Adipose tissue (tissue), 3 donors: ENCODE measurements around the gene NAP1L1. TPM values are rescaled to one million over a fixed set of nuclear protein-coding genes. Genes with fewer than 3 reads are reported as not detected.

Experiments used
- H3K27ac ChIP-seq: one replicate; pipeline ENCODE4 v1.5.1; 2013; ENCODE audit warnings: low read depth, low read length
- WGBS, 3 donors: extraction: QIAGEN DNeasy Blood & Tissue Kit; methylation state at CpG; one replicate each; pipeline ENCODE4 v1.1.7; 2013; 5-methylcytosine and 5-hydroxymethylcytosine counted together
- polyA plus RNA-seq, 3 donors: library from polyadenylated mRNA; stranded (reverse); fragments of 200-250 nt; gene quantifications; one replicate each; pipeline ENCODE4 v1.2.3, GENCODE V29; 2013
- donor health status: healthy with polysubstance abuse.
- donor health status: Bipolar disorder and iron deficiency.
- donor health status: healthy.

NAP1L1 gene
- polyA plus RNA-seq, result 100 to 1,000 TPM in 2 of 3 donors, 10 to 100 TPM in 1; 77.4 to 634 (median 336) TPM

DNA sequence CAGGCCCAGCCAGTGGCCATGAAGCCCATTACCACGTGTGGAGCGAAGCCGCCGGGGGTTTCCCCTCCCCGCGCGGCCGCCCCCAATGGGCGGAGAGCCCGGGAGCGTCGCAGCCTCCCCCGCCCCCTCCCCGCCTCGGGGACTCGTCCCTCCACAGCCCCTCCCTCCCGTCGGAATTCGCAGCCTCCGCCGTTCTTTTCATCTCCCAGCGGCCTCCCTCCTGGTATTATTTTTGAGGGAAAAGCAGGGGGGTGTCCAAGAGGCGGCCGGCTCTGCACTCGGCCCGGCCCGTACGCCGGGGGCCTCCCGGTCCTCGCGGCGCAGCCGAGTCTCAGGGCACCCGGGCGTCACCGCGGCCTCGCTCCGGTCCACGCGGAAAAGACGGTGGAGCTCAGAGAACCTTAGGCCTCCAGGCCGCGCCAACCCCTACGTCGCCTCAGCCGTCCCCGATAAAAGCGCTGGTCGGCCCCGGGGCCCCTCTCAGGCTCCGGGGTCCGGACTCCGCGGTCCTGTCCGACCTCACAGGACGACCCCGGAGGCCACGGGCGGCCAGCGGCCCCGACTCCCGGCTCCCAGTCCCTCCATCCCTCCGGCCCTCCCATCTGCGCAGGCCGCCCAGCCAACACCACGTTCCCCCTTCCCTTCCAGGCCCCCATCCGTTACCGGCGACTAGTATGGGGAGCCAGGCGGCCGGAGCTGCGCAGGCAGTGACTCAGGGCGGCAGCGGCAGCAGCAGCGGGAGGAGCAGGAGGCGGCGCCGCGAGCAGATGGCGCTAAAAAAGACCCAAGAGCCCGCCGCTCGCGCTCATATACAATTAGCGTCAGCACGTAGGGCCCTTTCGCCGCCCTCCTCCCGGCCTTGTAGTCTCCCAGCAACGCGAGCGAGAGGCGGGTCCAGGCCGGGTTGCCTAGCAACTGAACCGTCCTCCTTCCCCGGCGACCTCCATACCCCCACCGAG, at the start of gene NAP1L1:
Gene NAP1L1 (minus strand): TSS at position 782 of the 959 bp plus-strand sequence. CDS start 10,466 bp downstream, outside the sequence.
- 0 to 1% (median 0%) methylated on average over 88 to 100 of the region's 100 CpGs for WGBS, 3 donors
- peak within 1 kb of the TSS; percentile 76 for H3K27ac ChIP-seq

- 94 to 96% (median 95%) methylated on average over 5 of the region's 5 CpGs for WGBS, 3 donors
- H3K27ac ChIP-seq, result no peak overlapping the region
Observed at GRCh38 chr12:76127588-76127987, 43.1 kb upstream of the NAP1L1 start.

GRCh38 chr12:76124456-76124855, 40.0 kb upstream of the NAP1L1 start:
- 73 to 76% (median 75%) methylated on average over 5 of the region's 5 CpGs for WGBS, 3 donors

DNA sequence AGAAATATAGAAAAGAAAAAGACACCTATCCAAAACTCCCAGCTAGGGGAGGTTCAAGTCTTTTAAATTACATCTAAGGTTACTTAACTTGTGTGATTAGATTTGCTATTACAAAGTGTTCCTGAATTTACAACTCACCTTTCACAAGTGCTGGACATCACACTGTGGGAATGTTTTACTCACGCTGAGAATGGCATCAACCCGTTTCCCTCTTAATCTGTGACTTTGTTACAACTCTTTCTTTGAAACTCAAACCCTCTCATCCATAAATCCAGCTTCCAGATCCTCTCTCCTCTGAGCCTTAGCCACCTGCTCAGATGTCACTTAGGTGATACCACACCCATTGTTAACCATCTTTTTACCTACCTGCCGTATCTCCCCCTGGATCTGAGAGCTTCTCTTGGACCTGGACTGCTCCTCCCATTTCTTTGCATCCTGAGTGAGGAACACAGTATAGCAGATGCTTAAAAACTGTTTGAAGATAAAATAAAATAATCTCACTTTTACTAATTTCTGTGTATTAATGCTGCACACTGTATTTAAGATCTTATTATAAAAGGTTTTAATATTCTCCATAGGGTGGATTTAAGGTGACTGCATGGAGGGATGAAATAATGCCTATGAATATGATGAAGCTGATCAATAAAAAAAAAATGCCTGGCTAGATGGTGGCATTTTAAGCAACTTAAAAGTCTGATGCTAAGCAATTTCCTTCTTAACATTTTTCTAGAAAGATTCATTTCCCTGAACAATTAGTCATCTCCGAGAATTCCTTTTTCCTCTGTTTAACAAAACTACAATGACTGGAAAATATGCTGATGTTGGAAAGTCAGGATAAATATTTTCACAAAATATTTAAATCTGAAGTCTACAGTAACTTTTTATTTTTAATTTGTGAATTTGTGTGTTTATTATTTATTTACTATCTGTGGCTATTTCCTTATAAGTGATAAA, 39.1 kb upstream of the NAP1L1 start:
- 37 to 70% (median 49%) methylated on average over 4 of the region's 4 CpGs for WGBS, 3 donors
- H3K27ac ChIP-seq, result no peak overlapping the region

More at GRCh38 chr12:76124456-76124855, 40.0 kb upstream of the NAP1L1 start:
- no peak overlapping the region for H3K27ac ChIP-seq

DNA sequence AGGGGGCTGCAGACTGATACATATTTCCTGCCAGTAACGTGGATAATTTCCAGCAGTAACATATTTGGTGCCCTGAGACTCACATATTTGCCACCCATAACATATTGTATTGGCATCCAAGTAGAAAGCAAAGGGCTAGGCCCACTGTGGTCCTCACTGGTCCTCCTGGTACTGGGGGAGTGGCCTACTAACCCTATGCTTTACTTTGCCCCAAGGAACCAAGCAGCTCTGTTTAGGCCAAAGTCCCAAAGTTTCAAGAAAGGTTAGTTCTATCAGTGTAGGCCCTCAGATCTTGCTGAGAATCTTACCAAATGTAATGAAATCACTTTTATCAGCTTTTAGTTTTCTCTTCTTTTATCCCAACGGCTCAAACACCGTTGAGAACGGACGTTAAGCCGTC, 35.4 kb upstream of the NAP1L1 start:
- no peak overlapping the region for H3K27ac ChIP-seq
- WGBS, 3 donors, result 91 to 94% (median 92%) methylated on average over 6 of the region's 6 CpGs

DNA sequence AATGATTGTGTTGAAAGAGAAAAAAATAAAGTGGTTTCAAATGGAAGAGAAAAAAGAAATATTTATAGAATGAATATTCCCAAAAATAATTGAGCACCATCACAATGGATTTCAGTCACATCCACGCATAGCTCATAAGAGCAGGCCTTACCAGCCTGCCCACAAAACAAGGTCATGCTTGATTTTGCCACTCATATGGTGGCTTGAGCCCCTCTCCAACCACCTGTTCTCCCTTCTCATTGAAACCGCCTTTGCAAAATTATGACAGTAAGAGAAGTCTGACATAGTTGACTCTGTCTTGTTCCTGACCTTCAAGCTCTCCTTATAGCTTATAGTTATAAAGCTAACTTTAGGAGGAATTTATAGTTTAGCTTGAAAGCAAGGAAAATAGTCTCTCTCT, 33.3 kb upstream of the NAP1L1 start:
- 94 to 98% (median 98%) methylated on average over 2 of the region's 2 CpGs for WGBS, 3 donors

GRCh38 chr12:76117067-76117691, 32.7 kb upstream of the NAP1L1 start:
- H3K27ac ChIP-seq, result no peak overlapping the region
- 55 to 94% (median 90%) methylated on average over 3 of the region's 3 CpGs for WGBS, 3 donors

More for the DNA sequence above, 33.3 kb upstream of the NAP1L1 start:
- no peak overlapping the region for H3K27ac ChIP-seq

DNA sequence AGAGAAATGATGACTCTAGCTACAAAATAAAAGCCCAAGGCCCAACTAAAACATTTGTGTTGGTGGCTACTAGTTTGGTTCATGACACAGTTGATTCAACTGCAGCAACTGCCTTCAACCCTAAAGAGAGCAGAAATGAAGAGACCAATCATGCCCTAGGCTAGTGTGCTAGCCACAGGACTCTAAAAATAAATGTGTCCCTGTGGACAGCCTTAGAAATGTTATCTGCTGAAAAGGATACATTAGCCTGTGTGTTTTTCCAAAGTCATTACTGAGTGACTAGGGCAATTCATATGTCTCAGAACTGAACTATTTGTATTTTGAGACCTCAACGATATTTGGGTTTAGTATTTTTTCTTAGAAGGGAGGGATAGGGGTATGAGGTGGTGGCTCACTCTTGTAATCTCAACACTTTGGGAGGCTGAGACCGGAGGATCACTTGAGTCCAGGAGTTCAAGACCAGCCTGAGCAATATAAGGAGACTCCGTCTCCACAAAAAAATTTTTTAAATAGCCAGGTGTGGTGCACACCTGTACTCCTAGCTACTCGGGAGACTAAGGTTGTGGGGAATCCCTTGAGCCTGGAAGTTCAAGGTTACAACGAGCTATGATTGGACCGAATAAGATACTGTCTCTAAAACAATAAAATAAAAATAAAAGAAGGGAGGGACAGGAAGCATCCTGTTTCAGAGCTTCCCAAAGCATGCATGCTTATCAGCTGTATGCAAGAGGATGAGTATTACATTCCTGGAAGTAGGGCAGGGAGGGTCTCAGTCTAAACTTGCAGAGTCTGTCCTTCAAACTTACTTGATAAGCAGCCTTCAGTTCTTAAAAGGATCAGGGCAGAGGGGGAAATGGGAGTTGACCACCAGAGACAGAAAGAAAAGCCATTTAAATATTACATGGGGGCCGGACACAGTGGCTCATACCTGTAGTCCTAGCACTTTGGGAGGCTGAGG, 29.6 kb upstream of the NAP1L1 start:
- H3K27ac ChIP-seq, result no peak overlapping the region
- WGBS, 3 donors, result 74 to 79% (median 78%) methylated on average over 7 of the region's 7 CpGs

GRCh38 chr12:76111209-76111749, 26.8 kb upstream of the NAP1L1 start:
- no CpG with 5 or more reads among the region's 1 CpG for WGBS, 3 donors
- H3K27ac ChIP-seq, result no peak overlapping the region

- 68 to 85% (median 70%) methylated on average over 4 of the region's 4 CpGs for WGBS, 3 donors
Observed at GRCh38 chr12:76109879-76110278, 25.4 kb upstream of the NAP1L1 start.

GRCh38 chr12:76108356-76108755, 23.9 kb upstream of the NAP1L1 start:
- no peak overlapping the region for H3K27ac ChIP-seq
- WGBS, 3 donors, result 85 to 95% (median 90%) methylated on average over 3 of the region's 3 CpGs

More at GRCh38 chr12:76109879-76110278, 25.4 kb upstream of the NAP1L1 start:
- H3K27ac ChIP-seq, result no peak overlapping the region

DNA sequence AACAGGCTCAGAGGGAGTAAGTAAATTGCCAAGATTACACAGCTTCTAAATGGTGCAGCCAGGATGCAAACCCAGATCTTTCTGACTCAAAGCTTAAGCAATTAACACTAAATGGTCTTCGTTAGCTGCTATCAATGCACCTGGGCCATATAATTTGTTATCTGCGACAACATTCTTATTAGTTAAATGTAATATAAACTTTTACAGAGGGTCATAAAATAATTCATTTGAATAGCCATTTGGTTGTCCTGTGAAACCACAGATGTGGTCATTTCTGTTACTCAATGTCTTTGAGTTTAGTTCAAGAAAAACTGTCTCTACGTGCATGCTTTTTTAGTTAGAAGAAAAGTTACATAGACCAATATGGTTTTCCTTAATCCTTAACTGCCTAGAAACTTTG, 22.1 kb upstream of the NAP1L1 start:
- H3K27ac ChIP-seq, result no peak overlapping the region
- 41 to 54% (median 50%) methylated on average over 3 of the region's 3 CpGs for WGBS, 3 donors

DNA sequence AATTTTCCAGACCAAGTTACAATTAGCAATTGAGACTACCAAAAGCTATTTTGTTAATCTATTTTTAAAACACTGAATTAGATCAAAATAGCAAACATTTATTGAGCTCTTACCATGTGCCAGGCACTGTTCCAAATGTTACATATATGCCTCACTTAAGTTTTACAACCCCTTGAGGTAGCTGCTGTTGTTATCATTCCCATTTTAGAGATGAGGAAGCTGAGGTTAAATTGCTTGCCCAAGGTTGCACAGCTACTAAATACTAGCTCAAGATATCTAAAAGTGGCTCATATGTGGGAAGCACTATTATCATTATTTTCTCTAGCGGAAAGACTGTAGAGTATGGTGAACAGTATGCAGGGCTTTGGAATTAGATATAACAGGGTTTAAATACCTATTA, 19.5 kb upstream of the NAP1L1 start:
- WGBS, 3 donors, result 95 to 100% (median 97%) methylated on average over 1 of the region's 1 CpG
- no peak overlapping the region for H3K27ac ChIP-seq

DNA sequence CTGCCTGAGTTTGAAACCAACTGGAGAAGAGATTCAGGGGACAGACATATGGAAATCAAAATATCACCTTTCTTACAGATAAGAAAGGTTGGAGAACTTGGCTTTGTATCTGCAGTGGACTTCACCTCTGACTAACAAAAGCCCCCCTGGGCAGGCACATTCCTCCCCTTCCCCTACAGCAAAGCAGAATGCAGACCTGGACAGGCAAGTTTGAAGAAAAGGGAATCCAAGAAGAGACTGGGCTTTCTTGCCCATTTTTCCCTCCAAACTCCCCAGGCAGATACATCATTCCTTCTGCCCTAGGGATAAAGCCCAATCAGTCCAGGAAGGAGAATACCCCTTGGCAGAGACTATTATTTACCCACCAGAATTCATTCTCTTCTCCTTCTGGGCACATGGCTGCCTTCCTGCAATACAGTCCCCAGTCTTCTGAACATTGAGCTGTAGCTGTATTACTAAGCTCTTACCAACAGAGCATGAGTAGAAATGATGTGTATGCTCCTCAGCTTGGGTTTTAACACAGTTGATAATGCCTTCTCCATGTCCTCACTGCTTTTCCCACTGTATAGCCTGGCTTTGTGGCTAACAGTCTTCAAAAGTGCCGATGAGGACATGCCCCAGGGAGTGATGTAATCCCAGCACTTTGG, 17.4 kb upstream of the NAP1L1 start:
- WGBS, 3 donors, result 74 to 83% (median 75%) methylated on average over 1 of the region's 1 CpG

DNA sequence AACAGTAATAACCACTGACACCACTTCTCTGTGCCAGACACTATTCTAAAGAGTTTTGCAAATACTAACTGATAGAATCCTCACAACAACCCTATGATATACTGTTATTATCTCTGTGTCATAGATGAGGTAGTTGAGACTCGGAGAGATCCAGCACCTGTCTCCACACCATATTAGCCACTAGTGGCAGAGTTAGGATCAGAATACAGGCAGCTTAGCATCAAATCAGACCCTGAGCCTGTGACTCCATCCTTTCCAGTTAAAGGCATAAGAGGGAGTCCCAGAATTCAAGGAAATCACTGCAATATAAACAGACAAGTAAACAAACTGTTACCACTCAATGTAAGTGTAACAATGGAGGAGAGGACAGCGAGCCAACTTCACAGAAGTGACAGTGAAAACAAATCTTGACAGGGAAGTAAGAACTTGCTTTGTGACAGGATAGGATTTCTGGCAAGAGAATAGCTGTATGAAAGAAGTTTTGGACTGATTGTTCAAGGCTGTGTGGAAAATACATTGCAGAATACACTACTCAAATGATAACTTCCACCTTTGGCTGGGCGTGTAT, 11.7 kb upstream of the NAP1L1 start:
- 84 to 92% (median 86%) methylated on average over 3 of the region's 3 CpGs for WGBS, 3 donors
- no peak overlapping the region for H3K27ac ChIP-seq

More for the DNA sequence above, 17.4 kb upstream of the NAP1L1 start:
- no peak overlapping the region for H3K27ac ChIP-seq

- WGBS, 3 donors, result 95 to 100% (median 95%) methylated on average over 3 of the region's 3 CpGs
- H3K27ac ChIP-seq, result no peak overlapping the region
Observed at GRCh38 chr12:76094754-76095153, 10.3 kb upstream of the NAP1L1 start.
